ENCODE data around the gene PTN.

DNA sequence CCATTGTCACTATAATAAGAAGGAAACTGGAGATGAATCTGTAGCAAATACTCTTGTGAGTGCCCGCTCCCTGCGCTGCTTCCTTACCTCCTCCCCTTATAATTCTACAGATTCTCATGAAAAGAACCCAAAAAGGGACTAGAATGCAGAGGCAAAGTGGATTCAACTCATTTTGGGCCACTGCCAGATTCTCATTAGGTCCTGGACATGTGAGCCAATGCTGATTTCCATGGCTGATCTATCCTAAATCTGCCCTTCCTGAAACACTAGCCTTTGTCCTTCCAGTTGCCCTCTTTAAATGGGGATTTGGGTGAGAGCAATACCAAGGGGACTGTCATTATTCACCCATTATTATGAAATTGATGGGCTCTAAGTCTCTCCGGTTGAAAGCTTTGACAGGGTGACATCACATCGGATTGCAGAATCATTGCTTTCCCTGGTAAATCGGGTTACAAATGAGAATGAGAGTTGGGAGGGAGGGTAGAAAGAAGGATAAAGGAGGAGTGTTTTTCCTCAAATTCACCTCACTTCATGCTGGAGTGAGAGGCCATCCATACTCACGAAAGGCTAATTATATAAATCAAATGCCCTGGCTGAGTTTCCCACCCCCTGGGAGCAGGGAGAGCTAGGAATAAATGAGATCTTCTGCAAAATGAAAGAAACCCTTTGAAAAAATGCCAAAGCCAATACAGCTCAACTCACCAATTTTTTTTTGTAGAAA lies 37.5 kb downstream of the PTN start:
- TF ChIP-seq, protein P1, sequence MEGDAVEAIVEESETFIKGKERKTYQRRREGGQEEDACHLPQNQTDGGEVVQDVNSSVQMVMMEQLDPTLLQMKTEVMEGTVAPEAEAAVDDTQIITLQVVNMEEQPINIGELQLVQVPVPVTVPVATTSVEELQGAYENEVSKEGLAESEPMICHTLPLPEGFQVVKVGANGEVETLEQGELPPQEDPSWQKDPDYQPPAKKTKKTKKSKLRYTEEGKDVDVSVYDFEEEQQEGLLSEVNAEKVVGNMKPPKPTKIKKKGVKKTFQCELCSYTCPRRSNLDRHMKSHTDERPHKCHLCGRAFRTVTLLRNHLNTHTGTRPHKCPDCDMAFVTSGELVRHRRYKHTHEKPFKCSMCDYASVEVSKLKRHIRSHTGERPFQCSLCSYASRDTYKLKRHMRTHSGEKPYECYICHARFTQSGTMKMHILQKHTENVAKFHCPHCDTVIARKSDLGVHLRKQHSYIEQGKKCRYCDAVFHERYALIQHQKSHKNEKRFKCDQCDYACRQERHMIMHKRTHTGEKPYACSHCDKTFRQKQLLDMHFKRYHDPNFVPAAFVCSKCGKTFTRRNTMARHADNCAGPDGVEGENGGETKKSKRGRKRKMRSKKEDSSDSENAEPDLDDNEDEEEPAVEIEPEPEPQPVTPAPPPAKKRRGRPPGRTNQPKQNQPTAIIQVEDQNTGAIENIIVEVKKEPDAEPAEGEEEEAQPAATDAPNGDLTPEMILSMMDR (IDR thresholded peaks at IDR 0.05) = no peak
- TF ChIP-seq POLR2AphosphoS5 (IDR thresholded peaks at IDR 0.05) = no peak

Data from breast epithelium (tissue), 3 donors.